Putamen (tissue), 1 donor: ENCODE data around the gene COPS9.

Experiments used
- DNase-seq: peaks from one replicate; pipeline ENCODE4 v3.0.0-alpha.2; 2016; ENCODE audit warnings: low spot score

COPS9 gene

DNA sequence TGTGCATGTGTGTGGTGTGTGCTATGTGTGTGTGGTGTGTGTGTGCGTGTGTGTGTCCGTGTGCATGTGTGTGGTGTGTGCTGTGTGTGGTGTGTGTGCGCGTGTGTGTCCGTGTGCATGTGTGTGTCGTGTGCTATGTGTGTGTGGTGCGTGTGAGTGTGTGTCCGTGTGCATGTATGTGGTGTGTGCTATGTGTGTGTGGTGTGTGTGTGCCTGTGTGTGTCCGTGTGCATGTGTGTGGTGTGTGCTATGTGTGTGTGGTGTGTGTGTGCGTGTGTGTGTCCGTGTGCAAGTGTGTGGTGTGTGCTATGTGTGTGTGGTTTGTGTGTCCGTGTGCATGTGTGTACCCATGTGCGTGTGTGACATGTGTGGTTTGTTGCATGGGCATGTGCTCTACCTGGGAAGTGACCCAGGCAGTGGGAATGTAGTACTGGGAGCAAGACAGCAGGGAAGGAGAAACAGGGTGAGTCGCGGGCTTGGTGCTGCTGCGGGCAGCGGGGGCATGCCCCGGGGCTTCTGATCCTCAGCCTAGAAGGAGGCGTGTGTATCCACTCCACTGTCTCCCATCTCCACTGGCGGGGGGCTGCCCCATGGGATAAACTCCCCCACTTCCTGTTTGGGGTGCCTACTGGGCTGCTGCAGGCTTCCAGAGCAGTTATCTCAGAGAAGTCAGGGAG, 11.9 kb upstream of the COPS9 start:
- no peak for DNase-seq

DNA sequence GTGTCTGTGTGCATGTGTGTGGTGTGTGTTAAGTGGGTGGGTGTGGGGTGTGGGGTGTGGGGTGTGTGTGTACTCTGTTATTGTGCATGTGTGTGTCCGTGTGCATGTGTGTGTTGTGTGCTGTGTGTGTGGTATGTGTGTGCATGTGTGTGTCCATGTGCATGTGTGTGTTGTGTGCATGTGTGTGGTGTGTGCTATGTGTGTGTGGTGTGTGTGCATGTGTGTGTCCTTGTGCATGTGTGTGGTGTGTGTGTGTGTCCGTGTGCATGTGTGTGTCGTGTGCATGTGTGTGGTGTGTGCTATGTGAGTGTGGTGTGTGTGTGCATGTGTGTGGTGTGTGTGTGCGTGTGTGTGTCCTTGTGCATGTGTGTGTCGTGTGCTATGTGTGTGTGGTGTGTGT, 11.3 kb upstream of the COPS9 start:
- DNase-seq, result no peak

DNA sequence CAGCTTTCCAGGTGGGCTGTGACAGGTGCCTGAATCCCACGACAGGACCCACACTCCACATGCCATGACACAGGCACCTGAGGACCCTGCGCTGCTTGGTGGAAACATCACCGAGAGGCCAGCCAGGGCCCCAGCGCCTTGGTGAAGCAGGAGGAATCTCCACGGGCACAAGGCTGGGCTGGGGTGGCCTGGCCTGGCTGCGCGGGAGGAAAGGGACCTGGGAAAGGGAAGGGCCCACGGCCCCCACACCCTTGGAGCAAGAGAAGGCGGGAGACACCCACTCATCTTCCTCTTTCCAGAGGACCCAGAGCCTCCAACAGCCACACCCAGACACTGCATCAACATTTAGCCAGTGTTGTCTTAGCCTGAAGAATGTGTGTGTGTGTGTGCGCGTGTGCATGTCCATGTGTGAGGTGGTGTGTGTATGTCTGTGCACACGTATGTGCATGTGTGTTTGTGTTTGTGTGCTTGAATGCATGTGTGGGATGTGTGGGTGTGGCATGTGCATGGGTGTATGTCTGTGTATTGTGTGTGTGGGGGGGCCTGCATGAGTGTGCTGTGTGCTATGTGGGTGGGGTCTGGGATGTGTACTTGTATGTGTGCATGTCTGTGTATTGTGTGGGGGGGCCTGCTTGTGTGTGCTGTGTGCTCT, 10.6 kb upstream of the COPS9 start:
- no peak for DNase-seq

DNA sequence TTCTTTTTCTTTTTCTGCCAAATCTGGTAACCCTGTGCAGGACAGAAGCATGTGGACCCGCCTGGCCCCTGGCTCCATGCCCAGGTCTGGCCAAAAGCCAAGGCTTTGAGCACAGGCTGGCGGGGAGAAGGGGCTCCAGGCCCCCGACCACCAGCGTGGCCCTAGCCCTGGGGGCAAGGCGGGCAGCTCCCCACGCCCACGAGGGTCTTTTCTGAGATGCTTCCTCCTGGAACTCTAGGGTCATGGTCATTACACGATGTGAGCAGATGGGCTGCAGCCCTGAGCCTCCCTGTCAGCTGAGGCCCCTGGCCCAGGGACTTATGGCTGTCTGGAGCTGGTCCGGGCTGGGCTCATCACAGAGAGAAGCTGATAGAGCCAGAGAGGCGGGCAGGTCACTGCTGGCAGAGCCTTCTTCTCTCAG, 10.0 kb upstream of the COPS9 start:
- no peak for DNase-seq

DNA sequence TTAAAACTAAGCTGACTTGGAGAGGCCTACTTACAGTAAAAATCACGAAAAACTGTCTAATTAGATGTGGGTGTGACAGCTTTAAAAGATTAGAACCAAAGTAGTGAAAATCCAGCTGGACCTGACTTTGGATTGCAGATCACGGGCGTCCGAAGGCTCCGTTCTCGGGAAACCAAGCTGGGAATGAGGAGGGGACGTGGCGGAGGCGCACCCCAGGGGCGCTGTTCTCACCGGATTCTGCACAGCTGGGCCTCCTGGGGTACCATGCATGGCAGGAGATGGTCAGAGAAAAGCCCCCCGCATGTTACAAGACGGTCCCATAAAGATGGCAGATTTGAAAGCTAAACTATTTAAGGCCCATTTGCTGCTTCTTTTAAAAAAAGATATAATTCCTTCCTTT, 9.4 kb upstream of the COPS9 start:
- DNase-seq, result no peak

DNA sequence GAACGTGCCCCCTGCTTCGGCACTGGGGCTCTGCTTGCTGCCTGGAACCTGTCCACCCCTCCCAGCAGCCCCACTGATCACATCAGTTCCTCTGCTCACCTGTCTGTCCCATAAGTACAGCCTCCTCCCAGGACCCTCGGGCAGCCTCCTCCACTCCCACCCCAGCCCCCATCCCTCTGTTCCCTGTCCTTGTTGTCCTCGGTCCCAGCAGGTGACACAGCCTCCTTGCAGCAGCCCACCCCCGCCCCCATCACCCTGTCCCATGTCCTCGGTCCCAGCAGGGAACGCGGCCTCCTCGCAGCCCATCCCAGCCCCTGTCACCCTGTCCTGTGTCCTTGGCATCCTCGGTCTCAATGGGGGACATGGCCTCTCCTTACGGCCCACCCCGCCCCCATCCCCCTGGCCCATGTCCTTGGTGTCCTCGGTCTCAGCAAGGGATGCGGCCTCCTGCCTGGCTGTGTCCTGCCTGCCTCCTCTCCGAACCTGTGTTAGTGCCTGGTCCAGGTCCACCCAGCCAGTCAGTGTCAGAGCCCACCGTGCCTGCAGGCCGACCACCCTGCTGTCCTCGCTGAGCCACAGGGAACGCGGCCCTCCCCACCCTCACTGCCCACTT, 8.7 kb upstream of the COPS9 start:
- no peak for DNase-seq

DNA sequence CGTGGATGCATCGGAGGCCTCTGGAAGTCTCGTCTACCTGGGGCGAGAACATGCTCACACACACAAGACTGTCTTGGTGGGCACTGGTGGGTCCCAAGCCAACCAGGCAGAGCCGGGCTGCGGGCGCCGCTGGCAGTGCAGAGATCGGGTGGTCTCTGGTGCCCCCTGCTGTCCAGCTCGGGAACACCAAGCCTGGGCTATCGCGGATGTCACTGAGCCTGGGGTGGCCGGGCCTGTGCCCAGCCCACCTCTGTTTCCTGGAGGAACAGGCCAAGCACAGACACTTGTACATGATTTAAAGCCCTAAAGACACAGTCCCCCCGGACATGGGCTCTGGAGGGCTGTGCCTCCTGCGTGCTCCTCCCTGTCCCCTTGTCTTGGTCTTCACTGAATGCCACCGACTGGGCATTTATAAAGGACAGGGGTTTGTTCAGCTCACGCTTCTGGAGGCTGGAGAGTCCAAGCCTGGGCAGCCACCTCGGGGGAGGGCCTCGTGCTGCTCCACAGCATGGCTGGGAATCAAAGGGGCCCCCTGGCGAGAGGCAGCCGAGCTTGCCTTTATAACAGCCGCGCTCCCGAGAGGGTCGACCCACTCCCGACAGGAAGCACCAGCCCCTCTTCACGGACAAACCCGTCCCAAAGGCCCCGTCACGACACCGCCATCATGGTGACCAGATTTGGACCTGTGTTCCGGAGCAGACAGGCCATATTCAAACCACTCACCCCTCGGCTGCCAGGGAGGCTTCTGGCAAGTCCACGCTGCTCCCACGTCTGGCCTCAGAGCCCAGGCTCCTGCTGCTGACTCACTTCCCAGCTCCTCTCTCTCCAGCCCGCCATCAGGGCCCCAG, 7.9 kb upstream of the COPS9 start:
- DNase-seq, result peak; percentile 51

DNA sequence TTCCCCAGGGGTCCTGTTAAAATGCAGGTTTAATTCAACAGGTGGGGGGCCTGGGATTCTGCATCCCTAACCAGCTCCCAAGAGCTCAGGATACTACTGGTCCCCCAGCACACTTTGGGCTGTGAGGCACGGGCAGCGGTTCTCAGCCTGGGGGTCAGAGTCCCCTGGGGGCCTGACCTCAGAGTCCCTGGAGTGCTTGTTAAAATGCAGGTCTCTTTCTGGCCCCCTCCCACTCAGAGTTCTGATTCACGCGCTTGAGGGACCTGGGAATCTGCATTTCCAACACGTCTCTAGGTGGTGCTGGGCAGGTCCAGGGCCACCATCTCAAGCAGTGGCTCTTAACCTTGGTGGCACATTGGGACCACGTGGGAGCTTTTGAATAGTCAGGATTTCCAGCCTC, 7.2 kb upstream of the COPS9 start:
- no peak for DNase-seq

DNA sequence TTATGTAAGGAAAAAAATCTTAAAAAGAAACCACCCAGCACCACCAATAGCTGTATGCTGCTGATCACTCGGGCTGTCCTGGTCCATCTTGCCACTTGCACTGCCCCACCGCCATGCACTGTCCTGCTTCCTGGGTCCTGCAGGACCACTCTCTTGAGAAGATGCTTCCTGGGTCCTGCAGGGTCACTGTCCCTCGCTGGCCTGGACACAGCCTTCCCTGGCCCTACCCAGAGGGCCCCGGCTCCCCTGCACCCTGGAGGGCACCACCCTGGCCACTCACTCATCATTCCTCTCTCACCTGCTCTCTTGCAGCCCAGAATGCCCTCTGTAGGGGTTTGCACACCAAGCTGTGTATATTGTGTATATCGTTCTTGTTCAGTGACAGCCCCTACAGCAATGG, 6.8 kb upstream of the COPS9 start:
- no peak for DNase-seq

DNA sequence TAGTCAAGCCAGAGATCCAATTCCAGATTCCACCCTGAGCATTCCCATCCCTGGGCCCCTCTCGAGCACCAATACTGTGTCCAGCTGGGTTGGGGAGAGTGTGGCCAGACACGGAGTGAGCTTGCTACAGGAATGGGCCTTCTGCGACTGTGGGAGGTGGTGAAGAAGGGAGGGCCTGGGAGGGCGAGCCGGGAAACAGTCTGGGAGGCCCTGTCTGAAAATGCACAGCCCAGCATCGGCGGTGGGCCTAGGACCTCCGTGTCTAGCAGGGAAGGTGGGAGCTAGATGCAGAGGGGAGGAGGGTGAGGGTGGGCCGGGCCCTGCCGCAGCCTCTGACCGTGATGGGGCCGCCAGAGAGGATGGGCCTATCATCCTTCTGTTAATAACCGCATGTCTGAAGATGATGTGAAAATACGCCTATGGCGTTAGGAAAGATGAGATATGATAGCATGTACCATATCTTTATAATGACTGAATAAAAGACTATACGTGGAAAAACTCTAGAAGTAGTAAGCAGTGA, 6.2 kb upstream of the COPS9 start:
- DNase-seq, result no peak

DNA sequence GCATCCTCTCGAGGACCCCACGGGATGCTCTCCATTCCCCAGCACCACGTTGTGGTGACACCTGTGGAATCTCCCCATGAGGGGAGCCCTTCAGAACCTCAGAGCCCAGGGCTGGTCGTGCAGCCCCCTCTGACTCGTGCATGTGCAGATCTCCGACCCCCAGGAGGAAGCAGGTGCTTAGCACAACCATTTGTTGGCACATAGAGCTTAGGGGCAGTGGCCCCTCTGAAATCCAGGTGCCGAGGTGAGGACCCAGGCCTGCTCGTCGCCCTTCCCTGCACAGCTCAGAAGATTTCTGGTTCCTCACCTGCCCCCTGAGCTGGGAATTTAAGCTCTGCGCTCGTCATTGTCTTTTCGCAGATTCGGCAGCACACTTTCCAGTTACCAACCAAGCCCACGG, 5.6 kb upstream of the COPS9 start:
- no peak for DNase-seq

DNA sequence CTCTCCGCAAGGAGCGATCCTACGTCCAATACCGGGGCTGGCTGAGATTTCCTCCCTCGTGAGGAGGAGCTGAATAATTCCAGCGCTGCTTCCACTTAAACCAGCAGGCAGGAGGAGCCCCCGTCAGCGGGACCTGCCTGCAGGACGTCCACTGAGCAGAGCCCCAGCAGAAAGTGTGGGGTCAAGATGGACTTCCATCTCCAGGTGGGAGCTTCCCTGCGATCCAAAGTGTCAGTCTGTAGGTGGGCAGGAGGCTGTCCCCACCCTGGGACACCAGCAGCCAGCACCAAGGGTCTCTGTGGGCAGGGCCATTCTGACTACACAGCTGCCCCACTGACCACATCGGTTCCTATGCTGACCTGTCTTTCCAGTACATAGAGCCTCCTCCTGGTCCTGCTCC, 4.8 kb upstream of the COPS9 start:
- DNase-seq, result no peak

DNA sequence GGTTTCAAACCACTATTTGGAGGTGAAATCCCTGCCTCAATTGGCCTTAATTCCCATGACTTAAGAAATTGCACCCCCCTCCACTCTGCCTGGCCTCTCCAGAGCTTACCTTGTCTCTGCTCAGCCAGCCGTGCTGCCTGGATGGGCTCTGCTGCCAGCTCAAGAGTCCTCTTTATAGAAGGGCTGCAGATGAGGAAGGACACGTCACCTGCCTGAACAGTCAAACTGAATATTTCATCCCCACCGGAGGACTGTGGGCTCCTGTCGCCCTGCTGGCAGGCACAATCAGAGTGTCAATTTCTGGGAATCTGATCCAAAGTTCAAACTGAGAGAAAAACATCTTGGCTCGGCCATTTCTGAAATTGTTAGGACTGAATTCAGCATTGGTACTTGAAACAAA, 4.4 kb upstream of the COPS9 start, which contains the start of gene OTOS:
TSS of gene OTOS (minus strand) at position 148 of the 400 bp plus-strand sequence. CDS start 332 bp downstream, outside the sequence.
- DNase-seq, result no peak

DNA sequence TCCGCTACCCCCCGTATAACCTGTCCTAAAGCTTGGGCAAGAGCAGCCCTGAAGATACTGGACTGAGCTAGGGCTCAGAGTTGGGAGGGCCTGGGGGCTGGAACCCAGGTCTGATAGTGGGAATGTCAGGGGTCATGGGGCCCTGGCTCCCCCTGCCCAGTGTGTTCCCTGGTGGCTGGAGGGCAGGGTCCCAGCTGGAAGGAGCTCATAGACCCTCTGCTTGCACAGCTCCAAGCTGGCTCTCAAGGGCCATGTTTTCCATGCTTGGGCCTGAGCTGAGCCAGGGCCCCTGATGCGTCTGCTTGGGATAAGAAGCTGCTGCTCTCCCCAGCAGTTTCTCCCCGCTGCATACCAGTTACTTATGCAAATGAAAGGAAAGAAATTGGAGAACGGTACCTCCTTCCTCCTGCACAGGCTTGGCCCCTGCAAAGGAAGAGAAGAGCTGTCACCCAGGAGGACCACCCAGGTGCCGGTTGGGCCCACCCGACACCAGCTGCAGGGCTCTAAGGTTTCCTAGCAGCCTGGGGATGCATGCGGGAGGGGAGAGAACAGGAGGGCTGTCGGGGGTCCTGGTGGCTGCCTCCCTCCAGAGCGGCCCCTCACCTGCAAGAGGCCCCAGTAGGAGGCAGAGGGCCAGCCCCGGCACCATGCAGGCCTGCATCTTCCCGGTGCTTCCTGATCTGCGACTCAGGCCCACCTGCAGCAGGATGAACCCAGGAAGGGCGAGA, 3.7 kb upstream of the COPS9 start:
- DNase-seq, result no peak

DNA sequence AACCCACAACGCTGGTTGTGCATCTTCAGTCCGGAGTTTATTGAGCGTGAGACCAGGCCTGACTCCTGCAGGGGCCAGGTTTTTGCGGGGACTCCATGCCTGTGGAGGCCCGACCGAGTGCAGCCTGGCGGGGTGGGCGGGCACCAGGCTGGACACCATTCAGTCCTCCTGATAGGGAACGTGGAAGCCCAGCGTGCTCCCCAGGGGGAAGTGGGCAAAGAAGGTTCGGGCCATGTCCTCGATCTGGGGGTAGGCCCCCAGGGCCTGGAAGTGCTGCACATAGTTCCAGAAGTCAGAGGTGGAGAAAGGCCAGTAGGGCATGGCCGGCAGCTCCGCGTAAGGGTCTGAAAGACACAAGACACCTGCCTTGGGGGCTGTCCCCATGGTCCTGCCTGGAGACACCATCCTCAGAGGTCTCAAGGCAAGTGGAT, 2.9 kb upstream of the COPS9 start:
- DNase-seq, result no peak

DNA sequence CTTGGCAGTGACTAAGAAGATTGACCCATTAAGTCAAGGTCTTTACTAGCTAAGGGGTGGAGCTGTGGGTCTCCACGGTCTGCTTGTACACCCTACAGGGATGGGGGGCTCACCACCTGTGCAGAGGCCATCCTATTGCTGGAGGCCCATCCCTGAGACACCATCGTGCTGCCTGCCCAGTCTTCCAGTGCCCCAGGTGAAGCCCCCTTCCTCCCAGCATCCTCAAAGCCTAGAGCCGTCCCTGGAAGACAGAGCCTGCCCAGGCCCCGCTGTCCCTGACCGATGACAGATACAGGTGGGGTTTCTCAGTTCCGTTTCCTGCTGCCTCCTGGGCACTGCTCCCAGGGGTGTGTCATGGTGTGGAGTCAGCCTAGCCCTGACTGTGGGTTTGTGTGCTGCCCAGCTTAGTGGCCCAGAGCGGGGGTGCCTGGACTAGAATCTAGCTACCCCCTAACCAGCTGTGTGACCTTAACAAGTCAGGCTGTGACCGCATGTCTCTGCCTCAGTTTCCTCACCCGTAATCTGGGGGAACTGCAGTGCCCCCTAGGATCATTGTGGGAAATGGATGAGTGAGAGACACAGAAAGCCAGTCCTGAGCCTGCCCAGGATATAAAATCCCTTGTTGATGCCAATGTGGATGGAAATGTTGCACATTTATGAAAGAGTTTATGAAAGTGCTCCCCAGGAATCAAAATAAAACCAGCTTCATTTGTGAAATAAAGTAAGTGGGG, 2.3 kb upstream of the COPS9 start:
- no peak for DNase-seq

DNA sequence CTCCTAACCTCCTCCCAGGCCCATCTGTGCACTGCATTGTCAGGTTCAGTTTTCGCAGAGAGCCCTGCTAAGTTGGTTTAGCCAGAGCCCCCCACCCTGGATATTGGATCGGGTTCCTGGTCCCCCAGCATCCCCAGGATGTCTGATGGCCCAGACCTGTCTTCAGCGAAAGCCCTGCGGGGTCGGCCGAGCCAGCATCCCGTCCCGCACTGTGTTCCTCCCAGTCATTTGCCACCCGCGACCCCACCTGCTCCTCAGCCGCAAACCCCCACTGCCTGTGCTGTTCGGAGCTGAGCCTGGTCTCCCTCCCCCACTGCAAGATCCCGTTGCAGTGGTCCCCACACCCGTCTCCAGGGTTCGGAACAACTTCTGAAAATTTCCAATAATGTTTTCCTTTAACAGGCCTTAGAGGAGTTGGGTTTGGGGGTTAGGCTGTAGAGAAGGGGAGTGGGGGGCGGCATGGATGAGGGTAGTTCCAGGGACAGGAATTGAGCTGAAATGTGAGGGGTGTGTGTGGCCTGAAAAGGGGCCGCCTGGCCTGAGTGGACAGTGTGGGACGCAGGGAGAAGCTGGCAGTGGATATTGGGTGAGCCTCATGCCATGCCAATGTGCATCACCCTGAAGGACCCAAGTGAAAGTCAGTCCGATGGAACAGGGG, 1.6 kb upstream of the COPS9 start:
- DNase-seq, result no peak

DNA sequence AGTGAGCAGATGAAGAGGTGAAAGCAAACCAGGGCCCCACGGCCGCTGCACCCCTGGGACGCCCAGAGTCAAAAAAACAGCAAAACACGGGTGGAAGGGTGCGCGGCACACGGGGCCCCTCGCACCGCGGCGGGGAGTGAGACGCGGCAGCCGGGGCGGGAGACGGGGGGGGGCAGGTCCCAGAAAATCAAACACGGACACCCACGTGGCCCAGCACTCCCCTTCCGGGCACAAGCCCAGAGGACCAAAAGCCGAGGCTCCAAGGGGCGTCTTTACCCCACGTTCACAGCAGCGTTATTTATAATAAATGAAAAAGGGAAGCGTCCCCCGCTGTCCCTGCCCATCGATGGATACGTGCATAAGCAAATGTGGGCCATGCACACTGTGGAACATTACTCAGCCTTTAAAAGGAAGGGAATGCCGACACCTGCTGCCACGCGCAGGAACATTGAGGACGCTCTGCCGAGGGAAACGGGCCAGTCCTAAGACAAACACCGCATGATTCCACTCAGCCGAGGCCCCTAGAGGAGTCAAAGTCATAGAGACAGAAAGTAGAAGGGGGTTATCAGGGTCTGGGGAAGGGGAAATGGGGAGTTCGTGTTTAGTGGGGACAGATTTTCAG, 677 bp upstream of the COPS9 start:
- no peak for DNase-seq

DNA sequence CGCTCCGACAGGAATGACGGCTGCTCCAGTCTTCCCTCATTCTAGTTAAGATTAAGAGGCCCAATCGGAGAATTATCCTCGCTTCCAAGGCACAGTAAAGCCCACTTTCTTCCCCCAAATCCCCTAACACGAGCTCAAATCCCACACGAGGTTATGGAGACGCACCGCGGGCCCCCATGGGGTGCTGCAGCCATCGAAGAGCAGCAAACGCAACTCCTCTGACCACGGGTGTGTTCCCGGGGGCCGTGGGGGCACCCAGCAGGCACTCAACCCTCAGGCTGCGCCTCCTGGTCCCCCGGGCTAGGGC, 446 bp downstream of the COPS9 start:
- no peak for DNase-seq

DNA sequence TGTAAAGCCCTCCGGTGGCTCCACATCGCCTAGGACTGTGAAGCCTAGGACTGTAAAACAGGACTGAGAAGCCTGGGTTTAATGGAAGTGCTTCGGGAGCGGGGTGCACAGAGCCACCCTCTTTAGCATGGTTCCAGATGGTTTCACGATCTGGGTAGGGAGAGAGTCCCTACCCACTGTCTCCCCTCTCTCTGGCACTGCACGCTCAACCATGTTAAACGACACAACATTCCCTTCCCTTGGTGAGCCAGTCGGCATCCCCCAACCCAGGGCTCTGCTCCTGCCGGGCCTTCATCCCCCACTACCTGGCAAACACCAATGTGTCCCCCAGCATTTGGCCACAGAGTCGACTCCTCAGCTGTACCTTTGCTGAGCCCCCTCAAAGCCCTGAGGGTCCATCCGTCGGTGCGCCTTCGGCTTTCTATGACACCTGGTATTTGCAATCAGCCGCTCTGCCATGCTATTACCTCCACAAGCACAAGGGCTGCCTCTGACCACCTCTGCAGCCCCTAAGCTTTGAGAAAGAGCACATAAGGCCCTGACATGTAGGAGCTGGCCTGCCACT, 1.1 kb downstream of the COPS9 start:
- DNase-seq, result no peak
